ENCODE data around the gene G0S2.

G0S2 gene

DNA sequence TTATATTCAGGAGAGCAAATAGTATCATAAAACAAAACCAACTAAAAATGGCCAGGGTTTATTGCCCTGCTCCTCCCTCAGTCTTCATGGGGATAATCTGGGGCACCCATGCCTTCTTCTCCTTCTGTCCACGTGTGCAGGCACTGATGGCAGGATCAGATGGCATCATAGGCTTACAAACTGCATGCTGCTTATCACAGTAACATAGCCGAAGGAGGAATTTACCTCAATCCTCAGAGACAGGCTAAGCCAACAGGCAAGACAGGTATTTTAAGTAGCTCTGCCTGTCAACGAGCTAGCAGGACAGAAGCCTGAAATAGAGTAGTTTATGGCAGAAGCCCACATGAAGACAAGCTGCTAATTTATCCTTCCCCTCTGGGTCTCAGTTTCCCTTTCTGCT lies 32.4 kb upstream of the G0S2 start:
- TF ChIP-seq CTCF (IDR thresholded peaks at IDR 0.05; ENCODE audit: low read depth, low read length, missing control alignments), result no peak
- H3K4me3 ChIP-seq (replicated peaks; ENCODE audit: low read depth, low read length), result no peak overlapping the region
- no peak for DNase-seq (ENCODE audit: extremely low read depth, low read depth)

DNA sequence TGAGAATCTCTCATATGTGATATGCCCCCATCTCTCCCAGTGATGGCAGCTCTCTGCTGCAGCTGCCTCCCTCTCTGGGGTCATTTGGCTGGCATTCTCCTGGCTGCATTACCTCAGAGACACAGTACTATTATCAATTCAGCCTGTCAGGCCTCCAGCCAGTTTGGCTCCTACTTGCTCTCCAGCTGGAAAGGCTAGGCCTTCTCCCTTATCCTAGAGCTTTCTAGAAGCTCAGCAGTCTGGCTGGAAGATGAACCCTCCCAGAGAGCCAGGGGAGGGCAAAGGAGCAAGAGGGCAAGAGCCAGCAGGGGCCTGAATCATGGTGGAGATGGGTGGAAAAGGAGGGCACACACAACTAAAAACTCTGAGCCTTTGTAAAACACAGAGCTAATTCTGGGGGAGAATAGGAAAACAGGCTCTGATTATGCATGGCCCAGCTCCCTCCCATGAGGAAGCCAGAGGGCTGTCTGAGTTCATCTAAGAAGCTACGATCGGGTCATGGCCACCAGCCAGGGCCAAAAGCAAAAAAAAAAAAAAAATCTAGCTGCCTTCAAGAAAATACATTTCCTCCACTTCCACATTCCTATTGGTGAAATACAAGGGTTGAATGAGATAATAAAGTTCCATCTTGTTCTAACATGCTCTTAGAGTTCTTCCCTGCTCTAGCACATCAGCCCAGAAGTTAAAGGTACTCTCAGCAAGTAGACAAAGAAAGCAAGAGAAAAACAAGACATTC lies 31.8 kb upstream of the G0S2 start:
- H3K4me3 ChIP-seq (replicated peaks; ENCODE audit: low read depth, low read length), result no peak overlapping the region
- TF ChIP-seq CTCF (IDR thresholded peaks at IDR 0.05; ENCODE audit: low read depth, low read length, missing control alignments), result no peak
- no peak for DNase-seq (ENCODE audit: extremely low read depth, low read depth)

GRCh38 chr1:209645574-209646452 lies 29.4 kb upstream of the G0S2 start:
- no peak for DNase-seq (ENCODE audit: extremely low read depth, low read depth)
- H3K4me3 ChIP-seq (replicated peaks; ENCODE audit: low read depth, low read length), result no peak overlapping the region
- no peak for TF ChIP-seq CTCF (IDR thresholded peaks at IDR 0.05; ENCODE audit: low read depth, low read length, missing control alignments)

- DNase-seq (ENCODE audit: extremely low read depth, low read depth), result no peak
- peak; percentile 30 for TF ChIP-seq CTCF (IDR thresholded peaks at IDR 0.05; ENCODE audit: low read depth, low read length, missing control alignments)
- H3K4me3 ChIP-seq (replicated peaks; ENCODE audit: low read depth, low read length), result no peak overlapping the region
Observed at GRCh38 chr1:209646558-209646957, 28.7 kb upstream of the G0S2 start.

DNA sequence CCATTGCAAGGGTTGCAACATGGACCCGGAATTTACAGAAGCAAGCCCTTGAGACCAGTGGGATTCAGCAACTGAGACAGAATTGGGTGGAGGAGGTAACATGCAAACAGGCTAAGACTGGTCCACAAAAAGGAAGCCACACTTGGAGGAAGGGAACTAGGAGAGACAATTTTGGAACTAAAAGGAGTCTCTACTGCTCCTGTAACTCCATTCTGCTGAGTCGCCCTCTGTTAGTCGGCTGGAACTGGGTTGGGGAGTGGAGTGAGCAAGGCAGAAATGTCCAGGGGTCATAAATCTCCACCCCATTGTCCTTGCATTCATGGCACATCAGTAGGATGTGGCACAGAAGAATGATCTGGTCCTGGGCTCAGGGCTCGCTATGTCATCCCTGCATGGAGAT lies 28.1 kb upstream of the G0S2 start:
- TF ChIP-seq CTCF (IDR thresholded peaks at IDR 0.05; ENCODE audit: low read depth, low read length, missing control alignments), result no peak
- no peak overlapping the region for H3K4me3 ChIP-seq (replicated peaks; ENCODE audit: low read depth, low read length)
- DNase-seq (ENCODE audit: extremely low read depth, low read depth), result no peak

DNA sequence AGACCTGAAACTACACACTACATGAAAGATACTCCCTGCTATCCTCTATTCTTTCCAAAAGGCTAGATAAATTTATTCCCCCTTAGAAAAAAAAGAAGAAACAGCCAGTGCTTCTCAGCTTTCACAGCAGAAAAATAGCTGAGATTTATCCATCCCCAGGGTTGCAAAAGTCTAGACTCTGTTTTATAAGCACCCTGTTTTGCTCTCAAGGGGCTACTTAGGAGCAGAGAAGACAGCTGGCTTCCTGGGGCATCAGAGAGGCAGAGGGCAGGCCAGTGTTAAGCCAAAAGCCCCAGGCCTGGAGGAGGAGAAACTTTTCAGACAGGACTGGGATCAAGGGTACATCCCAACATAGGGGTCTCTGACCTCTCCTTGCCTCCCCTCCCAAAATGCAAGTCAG lies 26.9 kb upstream of the G0S2 start:
- DNase-seq (ENCODE audit: extremely low read depth, low read depth), result no peak
- TF ChIP-seq CTCF (IDR thresholded peaks at IDR 0.05; ENCODE audit: low read depth, low read length, missing control alignments), result no peak
- no peak overlapping the region for H3K4me3 ChIP-seq (replicated peaks; ENCODE audit: low read depth, low read length)

Data from HFF-Myc (cell line).